Epithelial cell of proximal tubule (primary cell): Measurements from ENCODE around the gene LDAH. TPM values are rescaled to one million over a fixed set of nuclear protein-coding genes. Genes with fewer than 3 reads are reported as not detected.

Experiments used
- DNase-seq: peaks from one replicate; pipeline ENCODE4 v3.0.0-alpha.2; 2011; ENCODE audit warnings: low read depth
- H3K4me3 ChIP-seq: 2 replicates; pipeline ENCODE4 v1.5.1; 2011; ENCODE audit warnings: low read depth, mild to moderate bottlenecking, low read length
- CTCF ChIP-seq: conservative IDR thresholded peaks from 2 replicates; pipeline ENCODE4 v1.5.1; 2012; ENCODE audit warnings: low read depth, mild to moderate bottlenecking, low read length
- total RNA-seq: library from RNA; depleted of rRNA; stranded (reverse); fragments of >200 nt; gene quantifications from 2 replicates; pipeline ENCODE4 v1.2.3, GENCODE V29; 2015

Gene LDAH
- total RNA-seq, 1 donor from 2014 or later = 16.5 TPM

GRCh38 chr2:20696366-20696765 is 126.5 kb downstream of the LDAH start:
- no peak for TF ChIP-seq CTCF
- H3K4me3 ChIP-seq = no peak overlapping the region
- no peak for DNase-seq

GRCh38 chr2:20693317-20693716 is 129.6 kb downstream of the LDAH start:
- no peak for TF ChIP-seq CTCF
- H3K4me3 ChIP-seq = no peak overlapping the region
- DNase-seq = no peak

- no peak for TF ChIP-seq CTCF
- DNase-seq = no peak
Observed at GRCh38 chr2:20692081-20692480, 130.8 kb downstream of the LDAH start.

GRCh38 chr2:20691076-20691734 is 131.7 kb downstream of the LDAH start:
- no peak overlapping the region for H3K4me3 ChIP-seq
- no peak for DNase-seq
- TF ChIP-seq CTCF = no peak

More at GRCh38 chr2:20692081-20692480, 130.8 kb downstream of the LDAH start:
- H3K4me3 ChIP-seq = no peak overlapping the region

GRCh38 chr2:20689428-20690264 is 133.3 kb downstream of the LDAH start:
- DNase-seq = no peak
- H3K4me3 ChIP-seq = no peak overlapping the region
- TF ChIP-seq CTCF = no peak

GRCh38 chr2:20687260-20687832 is 135.6 kb downstream of the LDAH start:
- no peak overlapping the region for H3K4me3 ChIP-seq
- TF ChIP-seq CTCF = no peak
- no peak for DNase-seq
